ENCODE measurements around the gene PARVB. TPM values are rescaled to one million over a fixed set of nuclear protein-coding genes. Genes with fewer than 3 reads are reported as not detected.
A peak's percentile ranks its signal among the peaks of the same experiment; 100 is the strongest.

The PARVB gene
- total RNA-seq, 4 donors from 2014 or later: 120 to 201 (median 147) TPM

DNA sequence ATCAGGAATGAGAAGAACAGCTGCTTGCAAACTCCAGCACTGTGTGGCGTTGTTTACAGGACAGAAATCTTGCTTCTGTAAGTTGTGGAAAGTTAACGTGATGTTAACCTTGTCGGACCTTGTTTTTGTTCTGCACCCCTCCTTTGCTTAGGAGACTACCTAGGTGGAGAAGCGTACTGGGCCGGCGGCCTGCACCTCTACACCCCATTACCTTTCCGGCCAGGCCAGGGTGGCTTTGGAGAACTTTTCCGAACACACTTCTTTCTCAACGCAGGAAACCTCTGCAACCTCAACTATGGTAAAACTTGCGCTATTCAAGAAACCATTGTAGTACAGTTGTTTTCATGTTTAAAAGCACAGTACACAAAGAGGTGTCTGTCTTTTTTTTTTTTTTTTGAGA is 35.1 kb upstream of the PARVB start:
- peaks cover 0 to 64% of the 10 kb centered on the region in 2 donors for H3K36me3 ChIP-seq
- in situ Hi-C loops (cut with MboI; ENCODE audit: low sequenced_read_pairs in 4 of 4): loop anchor here in 1 of 4 donors (25.0 kb wide), 1 partner anchor 648 kb away; no protein-coding TSS in a partner anchor

DNA sequence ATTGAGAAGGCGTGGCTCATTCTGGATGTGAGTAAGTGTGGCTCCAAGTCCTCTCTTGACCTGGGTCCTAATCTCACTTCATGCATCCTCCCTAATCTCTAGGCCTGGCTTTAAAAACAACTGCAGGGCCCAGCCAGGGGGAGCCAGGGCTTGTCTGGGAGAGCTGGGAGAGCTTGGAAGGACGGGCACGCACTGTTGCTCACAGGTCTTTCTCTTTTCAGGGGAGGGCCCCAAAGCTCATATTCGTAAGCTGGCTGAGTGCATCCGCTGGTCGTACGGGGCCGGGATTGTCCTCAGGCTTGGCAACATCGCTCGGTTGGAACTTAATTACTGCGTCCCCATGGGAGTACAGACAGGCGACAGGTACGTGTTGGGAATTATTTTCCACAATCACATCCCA is 34.1 kb upstream of the PARVB start:
- ATAC-seq: no peak
- Histone ChIP-seq H3K27ac (no peak overlapping the region), H3K27me3 (no peaks in the 10 kb centered on the region), H3K4me3 (no peak overlapping the region), H3K9me3 (no peaks in the 10 kb centered on the region), H3K4me1 (peaks cover 28 to 37% of the 10 kb centered on the region in 2 donors), H3K36me3 (peaks cover 0 to 53% of the 10 kb centered on the region in 2 donors)
- no peak for DNase-seq
- TF ChIP-seq POLR2A (IDR thresholded peaks at IDR 0.05) (no peak), CTCF (IDR thresholded peaks at IDR 0.05 in 4 of 5, conservative IDR thresholded peaks at IDR 0.05 in 1 of 5) (no peak)
- in situ Hi-C loops (cut with MboI; ENCODE audit: low sequenced_read_pairs in 4 of 4): loop anchor here (5.0 to 25.0 kb wide), 3 partner anchors 97 to 647 kb away; no protein-coding TSS in a partner anchor
- intact Hi-C loops (cut with DNase I; ENCODE audit: low total_unique reads): loop anchor here (10.0 kb wide), 1 partner anchor 185 kb away; no protein-coding TSS in a partner anchor

More for the DNA sequence above, 35.1 kb upstream of the PARVB start:
- H3K9me3 ChIP-seq: no peaks in the 10 kb centered on the region
- no peaks in the 10 kb centered on the region for H3K27me3 ChIP-seq
- H3K27ac ChIP-seq: peak overlapping the region in 3 of 4 donors; percentile 11 to 81 (median 67)
- peaks cover 21 to 27% of the 10 kb centered on the region in 2 donors for H3K4me1 ChIP-seq
- intact Hi-C loops (cut with DNase I; ENCODE audit: low total_unique reads): no loop called here
- TF ChIP-seq POLR2A (IDR thresholded peaks at IDR 0.05) (no peak), CTCF (IDR thresholded peaks at IDR 0.05 in 4 of 5, conservative IDR thresholded peaks at IDR 0.05 in 1 of 5) (no peak)
- DNase-seq (no peak), ATAC-seq (no peak)
- no peak overlapping the region for H3K4me3 ChIP-seq

GRCh38 chr22:43991316-43992020 is 32.6 kb upstream of the PARVB start:
- peak overlapping the region in 1 of 4 donors; percentile 10 for H3K27ac ChIP-seq
- DNase-seq (no peak), ATAC-seq (no peak)
- intact Hi-C loops (cut with DNase I; ENCODE audit: low total_unique reads): loop anchor here (10.0 kb wide), 1 partner anchor 183 kb away; no protein-coding TSS in a partner anchor
- no peak overlapping the region for H3K4me3 ChIP-seq
- peaks cover 28 to 37% of the 10 kb centered on the region in 2 donors for H3K4me1 ChIP-seq
- no peak for TF ChIP-seq CTCF (IDR thresholded peaks at IDR 0.05 in 4 of 5, conservative IDR thresholded peaks at IDR 0.05 in 1 of 5)
- no peak for TF ChIP-seq POLR2A (IDR thresholded peaks at IDR 0.05)
- in situ Hi-C loops (cut with MboI; ENCODE audit: low sequenced_read_pairs in 4 of 4): loop anchor here (5.0 to 25.0 kb wide), 3 partner anchors 96 to 646 kb away; no protein-coding TSS in a partner anchor
- H3K36me3 ChIP-seq: peaks cover 0 to 46% of the 10 kb centered on the region in 2 donors
- H3K27me3 ChIP-seq: no peaks in the 10 kb centered on the region
- H3K9me3 ChIP-seq: no peaks in the 10 kb centered on the region

GRCh38 chr22:43992331-43992821 is 31.7 kb upstream of the PARVB start:
- H3K4me3 ChIP-seq: no peak overlapping the region
- TF ChIP-seq POLR2A (IDR thresholded peaks at IDR 0.05): no peak
- no peak for TF ChIP-seq CTCF (IDR thresholded peaks at IDR 0.05 in 4 of 5, conservative IDR thresholded peaks at IDR 0.05 in 1 of 5)
- H3K27me3 ChIP-seq: no peaks in the 10 kb centered on the region
- ATAC-seq: no peak
- intact Hi-C loops (cut with DNase I; ENCODE audit: low total_unique reads): loop anchor here (10.0 kb wide), 1 partner anchor 182 kb away; no protein-coding TSS in a partner anchor
- H3K36me3 ChIP-seq: peaks cover 0 to 43% of the 10 kb centered on the region in 2 donors
- peaks cover 28 to 32% of the 10 kb centered on the region in 2 donors for H3K4me1 ChIP-seq
- DNase-seq: no peak
- no peaks in the 10 kb centered on the region for H3K9me3 ChIP-seq
- peak overlapping the region in 2 of 4 donors; percentile 13 to 85 for H3K27ac ChIP-seq
- in situ Hi-C loops (cut with MboI; ENCODE audit: low sequenced_read_pairs in 4 of 4): loop anchor here (5.0 to 25.0 kb wide), 3 partner anchors 95 to 645 kb away; no protein-coding TSS in a partner anchor

Data from gastrocnemius medialis (tissue), 4 donors.